Calu3 (cell line): ENCODE results near the gene GNA15. TPM values are rescaled to one million over a fixed set of nuclear protein-coding genes. Genes with fewer than 3 reads are reported as not detected.

Source experiments
- BruUV-seq: library from RNA; stranded (reverse); fragments of 400-500 nt; replicated peaks from 2 replicates; lab custom pipeline; 2021; lab: Mats Ljungman, UMichigan
- CTCF ChIA-PET: fragments of 300-600 bp; sonication (Branson Sonifier 250); formaldehyde crosslinking; loops from one replicate; lab custom pipeline; 2022; ENCODE audit warnings: antibody characterized with exemption; lab: Charles Lee
- DNase-seq: peaks from one replicate; pipeline ENCODE4 v3.0.0; 2022
- H3K27ac Mint-ChIP-seq: one replicate; pipeline ENCODE4 v1.8.0; 2022; ENCODE audit warnings: mixed read lengths; ENCODE audit not compliant: unreplicated experiment
- H3K27me3 Mint-ChIP-seq: one replicate; pipeline ENCODE4 v1.8.0; 2022; ENCODE audit warnings: mixed read lengths; ENCODE audit not compliant: unreplicated experiment
- H3K36me3 Mint-ChIP-seq: one replicate; pipeline ENCODE4 v1.8.0; 2022; ENCODE audit warnings: mild to moderate bottlenecking, moderate library complexity, mixed read lengths; ENCODE audit not compliant: insufficient read depth, unreplicated experiment
- H3K4me1 Mint-ChIP-seq: one replicate; pipeline ENCODE4 v1.8.0; 2022; ENCODE audit warnings: mild to moderate bottlenecking, low read depth, mixed read lengths; ENCODE audit not compliant: unreplicated experiment
- H3K4me3 Mint-ChIP-seq: one replicate; pipeline ENCODE4 v1.8.0; 2022; ENCODE audit warnings: mild to moderate bottlenecking, low read depth, moderate library complexity, mixed read lengths; ENCODE audit not compliant: unreplicated experiment
- H3K9me3 Mint-ChIP-seq: one replicate; pipeline ENCODE4 v1.8.0; 2022; ENCODE audit warnings: low read depth, mixed read lengths; ENCODE audit not compliant: unreplicated experiment
- CTCF ChIP-seq: fragments of 200-600 bp; IDR thresholded peaks from one replicate; pipeline ENCODE4 v1.8.0; 2022; ENCODE audit warnings: antibody characterized with exemption; ENCODE audit not compliant: unreplicated experiment
- intact Hi-C: fragments of 100-400 bp; cut with micrococcal nuclease; formaldehyde crosslinking; loops from one replicate; pipeline ENCODE4 v1.10.0; 2022; ENCODE audit not compliant: unreplicated experiment
- total RNA-seq: library from RNA; stranded (reverse); gene quantifications from 2 replicates; pipeline ENCODE4 v1.2.3, GENCODE V29; 2022

The GNA15 gene
- total RNA-seq, 1 experiment from 2014 or later, result 6.5 TPM

DNA sequence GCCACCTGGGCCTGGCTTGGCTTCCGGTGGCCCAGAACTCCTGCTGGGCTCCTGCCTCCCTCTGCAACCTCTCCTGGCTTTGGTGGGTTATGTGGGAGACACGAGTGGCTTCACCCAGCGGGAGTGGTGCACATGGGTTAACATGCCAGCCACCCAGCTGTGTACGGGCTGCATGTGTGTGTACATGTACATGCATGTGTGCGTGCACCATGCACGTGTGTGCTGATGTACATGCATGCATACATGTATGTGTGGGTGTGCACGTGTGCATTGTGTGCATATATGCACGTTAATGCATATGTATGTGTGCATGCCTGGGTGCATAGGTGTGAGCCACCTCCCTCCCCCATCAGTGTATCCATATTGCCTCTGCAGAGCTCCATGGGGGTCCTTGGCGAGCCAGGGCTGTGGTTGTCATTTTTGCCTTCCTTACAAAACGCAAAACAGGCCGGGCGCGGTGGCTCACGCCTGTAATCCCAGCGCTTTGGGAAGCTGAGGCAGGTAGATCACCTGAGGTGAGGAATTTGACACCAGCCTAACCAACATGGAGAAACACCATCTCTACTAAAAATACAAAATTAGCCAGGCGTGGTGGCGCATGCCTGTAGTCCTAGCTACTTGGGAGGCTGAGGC lies 29.2 kb upstream of the GNA15 start:
- no peak overlapping the region for H3K4me3 Mint-ChIP-seq
- intact Hi-C loops, result no loop called here
- no peaks in the 10 kb centered on the region for H3K9me3 Mint-ChIP-seq
- H3K27ac Mint-ChIP-seq, result no peak overlapping the region
- H3K36me3 Mint-ChIP-seq, result peaks cover 10% of the 10 kb centered on the region
- no TSS peak for BruUV-seq
- H3K4me1 Mint-ChIP-seq, result no peaks in the 10 kb centered on the region
- no peak for TF ChIP-seq CTCF
- CTCF ChIA-PET, result no interaction called here
- no peak for DNase-seq
- no peaks in the 10 kb centered on the region for H3K27me3 Mint-ChIP-seq

- Mint-ChIP-seq H3K4me3 (no peak overlapping the region), H3K9me3 (no peaks in the 10 kb centered on the region), H3K4me1 (no peaks in the 10 kb centered on the region), H3K27ac (no peak overlapping the region), H3K36me3 (peaks cover 10% of the 10 kb centered on the region), H3K27me3 (no peaks in the 10 kb centered on the region)
- BruUV-seq, result no TSS peak
- no peak for TF ChIP-seq CTCF
- DNase-seq, result no peak
- intact Hi-C loops, result no loop called here
- CTCF ChIA-PET, result interaction anchor here (1.4 to 1.5 kb wide), 3 partner anchors 16 to 130 kb away, joined by 3 to 7 read pairs (median 4); partner anchors contain the start of gene TLE6
Measured at GRCh38 chr19:3107658-3108057, 28.2 kb upstream of the GNA15 start.

DNA sequence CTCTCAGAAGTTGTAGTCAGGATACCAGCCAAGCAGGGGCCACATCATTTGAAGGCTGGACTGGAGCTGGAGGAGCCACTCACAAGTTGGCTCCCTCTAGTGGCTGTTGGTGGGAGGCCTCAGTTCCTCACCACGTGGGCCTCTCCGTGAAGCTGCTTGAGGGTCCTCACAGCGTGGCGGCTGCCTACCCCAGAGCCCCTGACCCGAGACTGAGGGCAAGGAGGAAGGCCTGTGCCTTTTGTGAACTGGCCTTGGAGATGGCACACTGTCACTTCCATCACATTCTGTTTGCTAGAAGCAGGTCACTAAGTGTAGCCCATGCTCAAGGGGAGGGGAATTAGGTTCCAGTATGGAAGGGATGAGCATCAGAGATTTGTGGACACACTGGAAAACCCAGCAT lies 27.1 kb upstream of the GNA15 start:
- H3K27ac Mint-ChIP-seq, result no peak overlapping the region
- no TSS peak for BruUV-seq
- TF ChIP-seq CTCF, result peak; percentile 78
- H3K36me3 Mint-ChIP-seq, result peaks cover 10% of the 10 kb centered on the region
- no peaks in the 10 kb centered on the region for H3K9me3 Mint-ChIP-seq
- CTCF ChIA-PET, result interaction anchor here (0.6 to 1.5 kb wide), 6 partner anchors 15 to 158 kb away, joined by 3 to 7 read pairs (median 4); partner anchors contain the start of gene TLE6
- intact Hi-C loops, result no loop called here
- peak; percentile 57 for DNase-seq
- H3K4me1 Mint-ChIP-seq, result no peaks in the 10 kb centered on the region
- H3K4me3 Mint-ChIP-seq, result no peak overlapping the region
- no peaks in the 10 kb centered on the region for H3K27me3 Mint-ChIP-seq

DNA sequence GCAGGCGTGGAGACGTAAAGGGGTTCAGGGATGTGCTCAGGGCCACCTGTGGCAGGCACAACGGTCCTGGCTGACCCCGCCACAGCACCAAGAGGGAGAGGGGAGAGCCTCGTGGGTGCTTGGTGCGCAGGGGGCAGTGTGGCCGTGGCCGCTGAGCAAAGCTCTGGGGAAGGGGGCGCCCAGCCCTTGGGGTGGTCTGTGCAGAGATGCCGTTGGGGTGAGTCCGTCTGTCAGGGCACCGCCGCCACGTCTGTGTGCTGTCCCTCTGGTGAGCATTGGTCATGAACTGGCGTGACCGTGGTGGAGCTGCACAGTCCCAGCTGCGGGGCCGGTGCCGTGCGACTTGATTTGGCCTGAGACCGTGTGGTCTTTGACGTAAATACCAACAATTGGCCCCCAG lies 26.3 kb upstream of the GNA15 start:
- BruUV-seq, result no TSS peak
- Mint-ChIP-seq H3K27me3 (no peaks in the 10 kb centered on the region), H3K9me3 (no peaks in the 10 kb centered on the region), H3K4me3 (no peak overlapping the region), H3K4me1 (no peaks in the 10 kb centered on the region), H3K27ac (no peak overlapping the region), H3K36me3 (peaks cover 9% of the 10 kb centered on the region)
- no peak for TF ChIP-seq CTCF
- no peak for DNase-seq
- intact Hi-C loops, result no loop called here
- CTCF ChIA-PET, result no interaction called here
